SK-N-SH (cell line): ENCODE results near the gene FKBP7. TPM values are rescaled to one million over a fixed set of nuclear protein-coding genes. Genes with fewer than 3 reads are reported as not detected.

Source experiments
- CTCF ChIA-PET: fragments of 300-600, 350-600 bp; formaldehyde crosslinking; extraction: SDS; loops from one replicate; lab custom pipeline; 2021; lab: Yijun Ruan, JAX
- POLR2A ChIA-PET: fragments of 350-600 bp; sonication (Branson Sonifier 250); formaldehyde crosslinking; extraction: SDS; loops from one replicate; lab custom pipeline; 2020; ENCODE audit warnings: antibody characterized with exemption, inconsistent platforms; lab: Yijun Ruan, JAX
- DNase-seq: peaks from one replicate; pipeline ENCODE4 v3.0.0; 2012
- H2AFZ ChIP-seq: fragments of 200-600 bp; sonication (generic); 2 replicates; pipeline ENCODE4 v1.8.1; 2016; ENCODE audit warnings: antibody characterized with exemption, mild to moderate bottlenecking, low read depth
- H3F3A ChIP-seq: fragments of 200-600 bp; sonication (generic); replicated peaks from 2 replicates; pipeline ENCODE3; 2016; ENCODE audit warnings: antibody characterized with exemption, mild to moderate bottlenecking; ENCODE audit not compliant: insufficient read depth
- H3K27ac ChIP-seq, 2 experiments: fragments of 200-500 bp in 1 of 2; fragments of 200-600 bp in 1 of 2; sonication (Bioruptor generic) in 1 of 2; sonication (generic), shearing (Covaris generic) in 1 of 2; 2 replicates each; pipeline versions ENCODE4 v1.5.1 to v1.6.1; 2014 to 2016; ENCODE audit warnings: low read depth in 2 of 2, inconsistent platforms in 1 of 2, low read length in 1 of 2, mild to moderate bottlenecking in 1 of 2, mixed read lengths in 1 of 2
- H3K27me3 ChIP-seq: fragments of 200-600 bp; sonication (generic), shearing (Covaris generic); 2 replicates; pipeline ENCODE4 v1.6.1; 2016; ENCODE audit warnings: mixed run types; ENCODE audit not compliant: insufficient read depth
- H3K36me3 ChIP-seq, 2 experiments: fragments of 200-500 bp in 1 of 2; fragments of 200-600 bp in 1 of 2; sonication (Bioruptor generic) in 1 of 2; sonication (generic) in 1 of 2; replicated peaks in 1 of 2; 2 replicates each; pipeline versions ENCODE3 to v1.5.1; 2014 to 2016; ENCODE audit warnings: low read length in 1 of 2, mild to moderate bottlenecking in 1 of 2; ENCODE audit not compliant: insufficient read depth in 2 of 2, control insufficient read depth in 1 of 2
- H3K4me1 ChIP-seq, 2 experiments: fragments of 200-500 bp in 1 of 2; fragments of 200-600 bp in 1 of 2; sonication (Bioruptor generic) in 1 of 2; sonication (generic), shearing (Covaris generic) in 1 of 2; 2 replicates each; pipeline versions ENCODE4 v1.5.1 to v1.6.1; 2014 to 2016; ENCODE audit warnings: low read depth in 1 of 2, low read length in 1 of 2, mixed run types in 1 of 2; ENCODE audit not compliant: insufficient read depth in 2 of 2, control insufficient read depth in 1 of 2
- H3K4me2 ChIP-seq: fragments of 200-600 bp; sonication (generic), shearing (Covaris generic); 2 replicates; pipeline ENCODE4 v1.6.1; 2017; ENCODE audit warnings: mixed run types
- H3K4me3 ChIP-seq, 2 experiments: fragments of 200-500 bp in 1 of 2; fragments of 200-600 bp in 1 of 2; sonication (Bioruptor generic) in 1 of 2; sonication (generic), shearing (Covaris generic) in 1 of 2; 2 replicates each; pipeline versions ENCODE4 v1.5.1 to v1.8.1; 2014 to 2016; ENCODE audit warnings: low read depth in 2 of 2, inconsistent platforms in 1 of 2, low read length in 1 of 2, mild to moderate bottlenecking in 1 of 2, mixed read lengths in 1 of 2, moderate library complexity in 1 of 2
- H3K79me2 ChIP-seq: fragments of 200-600 bp; sonication (generic); 2 replicates; pipeline ENCODE4 v1.8.1; 2017; ENCODE audit warnings: mild to moderate bottlenecking; ENCODE audit not compliant: insufficient read depth
- H3K9ac ChIP-seq: fragments of 200-600 bp; sonication (generic); 2 replicates; pipeline ENCODE4 v1.6.1; 2017; ENCODE audit warnings: mixed run types
- H3K9me2 ChIP-seq: fragments of 200-600 bp; sonication (generic); 2 replicates; pipeline ENCODE4 v1.6.1; 2017; ENCODE audit warnings: mixed run types
- H3K9me3 ChIP-seq: fragments of 200-600 bp; sonication (generic); 2 replicates; pipeline ENCODE4 v1.6.1; 2017; ENCODE audit warnings: mixed run types, mild to moderate bottlenecking, moderate library complexity
- H4K20me1 ChIP-seq: fragments of 200-600 bp; sonication (generic); 2 replicates; pipeline ENCODE4 v1.6.1; 2017; ENCODE audit warnings: mild to moderate bottlenecking, mixed run types; ENCODE audit not compliant: insufficient read depth
- CHD2 ChIP-seq: fragments of 150-350 bp; IDR thresholded peaks from 2 replicates; pipeline ENCODE4 v1.6.1; 2018; ENCODE audit warnings: low read length; ENCODE audit not compliant: partially characterized antibody
- CTCF ChIP-seq: fragments of 200-600 bp; sonication (generic); IDR thresholded peaks from 2 replicates; pipeline ENCODE4 v1.6.1; 2017; ENCODE audit warnings: antibody characterized with exemption, mild to moderate bottlenecking, moderate library complexity
- ELF1 ChIP-seq: IDR thresholded peaks from 2 replicates; pipeline ENCODE4 v1.4.0; 2012
- EZH2phosphoT487 ChIP-seq: fragments of 200-600 bp; sonication (generic); IDR thresholded peaks from 2 replicates; pipeline ENCODE4 v1.6.1; 2017; ENCODE audit warnings: low read depth, mixed run types, mild to moderate bottlenecking, antibody characterized with exemption, moderate library complexity, borderline replicate concordance
- FOSL2 ChIP-seq: IDR thresholded peaks from 2 replicates; pipeline ENCODE4 v1.4.0; 2012; ENCODE audit warnings: low read depth, mild to moderate bottlenecking, moderate library complexity, borderline replicate concordance
- FOXJ3 ChIP-seq: sonication (generic); formaldehyde crosslinking; IDR thresholded peaks from 2 replicates; pipeline ENCODE4 v1.5.1; 2020; ENCODE audit warnings: mild to moderate bottlenecking, missing genetic modification reagents
- JUND ChIP-seq: IDR thresholded peaks from 2 replicates; pipeline ENCODE4 v1.4.0; 2012
- MEF2A ChIP-seq: IDR thresholded peaks from 2 replicates; pipeline ENCODE4 v1.4.0; 2012; ENCODE audit warnings: low read depth, borderline replicate concordance
- NRF1 ChIP-seq: IDR thresholded peaks from 2 replicates; pipeline ENCODE4 v1.6.1; 2012; ENCODE audit warnings: low read depth, mild to moderate bottlenecking, low read length
- PBX3 ChIP-seq: IDR thresholded peaks from 2 replicates; pipeline ENCODE4; 2012
- POLR2AphosphoS5 ChIP-seq: IDR thresholded peaks from 2 replicates; pipeline ENCODE4 v1.6.1; 2012; ENCODE audit warnings: low read depth, low read length
- RAD21 ChIP-seq: IDR thresholded peaks from 2 replicates; pipeline ENCODE4 v1.6.1; 2012; ENCODE audit warnings: mild to moderate bottlenecking, low read length
- REST ChIP-seq: IDR thresholded peaks from 2 replicates; pipeline ENCODE4 v1.6.1; 2012; ENCODE audit warnings: mild to moderate bottlenecking, low read depth, low read length, moderate library complexity
- RXRA ChIP-seq: IDR thresholded peaks from 2 replicates; pipeline ENCODE4 v1.4.0; 2012; ENCODE audit warnings: low read depth, mild to moderate bottlenecking, borderline replicate concordance
- SIN3A ChIP-seq: IDR thresholded peaks from 2 replicates; pipeline ENCODE4 v1.6.1; 2012; ENCODE audit warnings: low read depth, mild to moderate bottlenecking, low read length, moderate library complexity, borderline replicate concordance
- SMC3 ChIP-seq: IDR thresholded peaks from 2 replicates; pipeline ENCODE4 v1.6.1; 2012; ENCODE audit warnings: low read depth, low read length, improper control_type of control experiment
- TAF1 ChIP-seq: IDR thresholded peaks from 2 replicates; pipeline ENCODE4 v1.6.1; 2012; ENCODE audit warnings: low read depth, mild to moderate bottlenecking, low read length, moderate library complexity, borderline replicate concordance
- USF1 ChIP-seq: IDR thresholded peaks from 2 replicates; pipeline ENCODE4 v1.4.0; 2012; ENCODE audit warnings: low read depth, borderline replicate concordance
- USF2 ChIP-seq: fragments of 150-350 bp; IDR thresholded peaks from 2 replicates; pipeline ENCODE4 v1.6.1; 2017; ENCODE audit warnings: antibody characterized with exemption, low read length, low read depth, borderline replicate concordance
- YY1 ChIP-seq: IDR thresholded peaks from 2 replicates; pipeline ENCODE4 v1.4.0; 2012; ENCODE audit warnings: low read depth, mild to moderate bottlenecking
- WGBS: methylation state at CpG from one replicate; pipeline ENCODE4 v1.1.6; 2017; ENCODE audit warnings: low lambda C conversion rate; 5-methylcytosine and 5-hydroxymethylcytosine counted together
- polyA plus RNA-seq, 3 experiments: library from polyadenylated mRNA; depleted of rRNA; stranded (reverse); fragments of >200 nt; gene quantifications; 2 replicates each; pipeline ENCODE4 v1.2.3, GENCODE V29; 2012

FKBP7 gene
- polyA plus RNA-seq, 1 of the 3 experiments (the other 2 are of a cell fraction): 35.6 TPM

- TF ChIP-seq TAF1: peak; percentile 82
- no peak for TF ChIP-seq PBX3
- no peak for TF ChIP-seq RAD21
- no peak for TF ChIP-seq USF2
- no peak for TF ChIP-seq ELF1
- peak; percentile 34 for TF ChIP-seq CHD2
- peak; percentile 92 for TF ChIP-seq POLR2AphosphoS5
- TF ChIP-seq CTCF: peak; percentile 55
- no peak for TF ChIP-seq NRF1
- TF ChIP-seq, all 33 proteins: peak for 9
Observed at GRCh38 chr2:178478439-178479274, at the start of gene FKBP7 (continued).

- no peak overlapping the region for H3K4me3 ChIP-seq
- POLR2A ChIA-PET: no interaction called here
- H2AFZ ChIP-seq: no peak overlapping the region
- H3K27ac ChIP-seq: no peak overlapping the region; a peak in 1 of 4 replicates
- CTCF ChIA-PET: no interaction called here
- peaks cover 2% of the 10 kb centered on the region for H3F3A ChIP-seq
- 94% methylated on average over 2 of the region's 2 CpGs for WGBS
- no peaks in the 10 kb centered on the region for H3K27me3 ChIP-seq
- no peaks in the 10 kb centered on the region for H3K9me3 ChIP-seq
- H3K9me2 ChIP-seq: no peaks in the 10 kb centered on the region
- no peak overlapping the region for H3K4me2 ChIP-seq
- no peaks in the 10 kb centered on the region for H4K20me1 ChIP-seq
- no peak for DNase-seq
- H3K4me1 ChIP-seq: peaks cover 0 to 3% of the 10 kb centered on the region in 2 experiments; a peak in 2 of 4 replicates
- peaks cover 9 to 17% of the 10 kb centered on the region in 2 experiments for H3K36me3 ChIP-seq
- no peak overlapping the region for H3K9ac ChIP-seq
- peaks cover 86% of the 10 kb centered on the region for H3K79me2 ChIP-seq
- TF ChIP-seq NRF1: no peak
- no peak for TF ChIP-seq SIN3A
- TF ChIP-seq SMC3: no peak
- no peak for TF ChIP-seq FOSL2
- TF ChIP-seq CTCF: no peak
- TF ChIP-seq JUND: no peak
- TF ChIP-seq RAD21: no peak
- TF ChIP-seq USF1: no peak
- TF ChIP-seq EZH2phosphoT487: no peak
- TF ChIP-seq YY1: no peak
- no peak for TF ChIP-seq REST
- TF ChIP-seq RXRA: no peak
- TF ChIP-seq FOXJ3: no peak
- TF ChIP-seq MEF2A: no peak
Observed at GRCh38 chr2:178527592-178527991, 49.2 kb upstream of the FKBP7 start.
